Keratinocyte (primary cell): ENCODE results near the gene ALK. TPM values are rescaled to one million over a fixed set of nuclear protein-coding genes. Genes with fewer than 3 reads are reported as not detected.

Experiments used
- DNase-seq: peaks from one replicate; pipeline ENCODE4 v3.0.0-alpha.2; 2011; ENCODE audit warnings: low read depth, missing footprints, low spot score
- FAIRE-seq: peaks from 2 replicates; lab custom pipeline; 2011; peaks lifted over from hg19 to GRCh38; lab: Jason Lieb, UNC
- H2AFZ ChIP-seq: 2 replicates; pipeline ENCODE4 v1.6.0; 2012; ENCODE audit warnings: low read length, control low read depth, inconsistent platforms; ENCODE audit not compliant: control insufficient read depth
- H3K27ac ChIP-seq: 2 replicates; pipeline ENCODE4 v1.5.1; 2011; ENCODE audit warnings: low read length; ENCODE audit not compliant: control insufficient read depth, insufficient read depth
- H3K27me3 ChIP-seq: 3 replicates; pipeline ENCODE4 v1.6.0; 2011; ENCODE audit warnings: low read length; ENCODE audit not compliant: control insufficient read depth, insufficient read depth; ENCODE audit errors: extremely low read depth
- H3K36me3 ChIP-seq, 2 experiments: 2 replicates in 1 of 2; 3 replicates in 1 of 2; pipeline ENCODE4 v1.5.1; 2011; ENCODE audit warnings: low read length in 2 of 2, mild to moderate bottlenecking in 1 of 2; ENCODE audit not compliant: control insufficient read depth in 2 of 2, insufficient read depth in 2 of 2; ENCODE audit errors: extremely low read depth in 1 of 2
- H3K4me1 ChIP-seq: 3 replicates; pipeline ENCODE4 v1.5.1; 2011; ENCODE audit warnings: low read length; ENCODE audit not compliant: control insufficient read depth, insufficient read depth; ENCODE audit errors: extremely low read depth
- H3K4me2 ChIP-seq: 3 replicates; pipeline ENCODE4 v1.6.0; 2011; ENCODE audit warnings: low read depth, low read length; ENCODE audit not compliant: control insufficient read depth, insufficient read depth; ENCODE audit errors: extremely low read depth
- H3K4me3 ChIP-seq, 3 experiments: fragments of 200-600 bp in 1 of 3; sonication (generic) in 1 of 3; 2 replicates in 2 of 3; 3 replicates in 1 of 3; pipeline ENCODE4 v1.5.1; 2011 to 2016; ENCODE audit warnings: low read length in 3 of 3, mild to moderate bottlenecking in 3 of 3, control low read depth in 2 of 3, inconsistent platforms in 1 of 3, low read depth in 1 of 3, mixed read lengths in 1 of 3, mixed run types in 1 of 3, moderate library complexity in 1 of 3; ENCODE audit not compliant: control insufficient read depth in 2 of 3, insufficient read depth in 2 of 3; ENCODE audit errors: extremely low read depth in 1 of 3
- H3K79me2 ChIP-seq: 2 replicates; pipeline ENCODE4 v1.6.0; 2012; ENCODE audit warnings: low read length; ENCODE audit not compliant: control insufficient read depth, insufficient read depth
- H3K9ac ChIP-seq: 3 replicates; pipeline ENCODE4 v1.6.0; 2011; ENCODE audit warnings: low read length; ENCODE audit not compliant: control insufficient read depth, insufficient read depth; ENCODE audit errors: extremely low read depth
- H3K9me1 ChIP-seq: 3 replicates; pipeline ENCODE4 v1.6.0; 2011; ENCODE audit warnings: low read length; ENCODE audit not compliant: control insufficient read depth, insufficient read depth; ENCODE audit errors: extremely low read depth
- H3K9me3 ChIP-seq: 2 replicates; pipeline ENCODE4 v1.5.1; 2012; ENCODE audit warnings: low read depth, low read length; ENCODE audit not compliant: control insufficient read depth
- H4K20me1 ChIP-seq: 3 replicates; pipeline ENCODE4 v1.6.0; 2011; ENCODE audit warnings: low read length; ENCODE audit not compliant: control insufficient read depth, insufficient read depth; ENCODE audit errors: extremely low read depth
- EZH2 ChIP-seq: IDR thresholded peaks from one replicate; pipeline ENCODE4 v1.6.1; 2012; ENCODE audit warnings: inconsistent platforms, mild to moderate bottlenecking, low read length, moderate library complexity
- dilution Hi-C: fragments of 300-500 bp; cut with MboI; formaldehyde crosslinking; loops from one replicate; pipeline ENCODE4 v1.7.0; 2020; ENCODE audit warnings: low sequenced_read_pairs; ENCODE audit not compliant: extremely low pct_ligation_motif_present
- polyA plus RNA-seq, 5 experiments: library from polyadenylated mRNA; depleted of rRNA in 3 of 5; stranded (reverse) in 3 of 5; stranded (forward) in 1 of 5; unstranded in 1 of 5; fragments of >200 nt; gene quantifications; 1 replicate in 1 of 5; 2 replicates in 3 of 5; 3 replicates in 1 of 5; pipeline versions ENCODE4 v1.2.1 to v1.2.3, GENCODE V29; 2011 to 2012; ENCODE audit warnings: missing spikeins in 2 of 5, low read depth in 1 of 5, low replicate concordance in 1 of 5
- TF ChIP-seq, protein P1 (sequence below), 3 experiments: IDR thresholded peaks in 1 of 3; conservative IDR thresholded peaks in 1 of 3; optimal IDR thresholded peaks in 1 of 3; 2 replicates in 2 of 3; 3 replicates in 1 of 3; pipeline versions ENCODE3 to v1.5.1; 2011; ENCODE audit warnings: low read length in 3 of 3, mild to moderate bottlenecking in 3 of 3, moderate library complexity in 2 of 3, control low read depth in 1 of 3, inconsistent platforms in 1 of 3; ENCODE audit not compliant: insufficient read depth in 2 of 3; ENCODE audit errors: extremely low read depth in 1 of 3

Gene ALK
- polyA plus RNA-seq, 1 donor (not counting 4 experiments of a cell fraction or from before 2014, with no cell fraction given), result not detected

GRCh38 chr2:29193681-29194080 lies 727.7 kb downstream of the ALK start:
- dilution Hi-C loops, result loop anchor here (25.0 kb wide), 1 partner anchor 131 kb away; the partner anchor contains the start of gene PCARE
- Histone ChIP-seq H3K4me2 (no peak overlapping the region), H2AFZ (no peak overlapping the region), H3K9ac (no peak overlapping the region), H4K20me1 (no peaks in the 10 kb centered on the region), H3K9me1 (no peaks in the 10 kb centered on the region), H3K27me3 (no peaks in the 10 kb centered on the region), H3K9me3 (no peaks in the 10 kb centered on the region), H3K4me3 (no peak overlapping the region), H3K79me2 (no peaks in the 10 kb centered on the region), H3K36me3 (peaks cover 0 to 2% of the 10 kb centered on the region in 2 experiments), H3K4me1 (no peaks in the 10 kb centered on the region), H3K27ac (no peak overlapping the region)
- no peak for TF ChIP-seq EZH2
- TF ChIP-seq, protein P1, sequence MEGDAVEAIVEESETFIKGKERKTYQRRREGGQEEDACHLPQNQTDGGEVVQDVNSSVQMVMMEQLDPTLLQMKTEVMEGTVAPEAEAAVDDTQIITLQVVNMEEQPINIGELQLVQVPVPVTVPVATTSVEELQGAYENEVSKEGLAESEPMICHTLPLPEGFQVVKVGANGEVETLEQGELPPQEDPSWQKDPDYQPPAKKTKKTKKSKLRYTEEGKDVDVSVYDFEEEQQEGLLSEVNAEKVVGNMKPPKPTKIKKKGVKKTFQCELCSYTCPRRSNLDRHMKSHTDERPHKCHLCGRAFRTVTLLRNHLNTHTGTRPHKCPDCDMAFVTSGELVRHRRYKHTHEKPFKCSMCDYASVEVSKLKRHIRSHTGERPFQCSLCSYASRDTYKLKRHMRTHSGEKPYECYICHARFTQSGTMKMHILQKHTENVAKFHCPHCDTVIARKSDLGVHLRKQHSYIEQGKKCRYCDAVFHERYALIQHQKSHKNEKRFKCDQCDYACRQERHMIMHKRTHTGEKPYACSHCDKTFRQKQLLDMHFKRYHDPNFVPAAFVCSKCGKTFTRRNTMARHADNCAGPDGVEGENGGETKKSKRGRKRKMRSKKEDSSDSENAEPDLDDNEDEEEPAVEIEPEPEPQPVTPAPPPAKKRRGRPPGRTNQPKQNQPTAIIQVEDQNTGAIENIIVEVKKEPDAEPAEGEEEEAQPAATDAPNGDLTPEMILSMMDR (optimal IDR thresholded peaks at IDR 0.05 in 1 of 3, IDR thresholded peaks at IDR 0.05 in 1 of 3, conservative IDR thresholded peaks at IDR 0.05 in 1 of 3; ENCODE audit: extremely low read depth in 1 of 3, insufficient read depth in 2 of 3, low read length in 3 of 3), result no peak
- DNase-seq (no peak), FAIRE-seq (no peak)

DNA sequence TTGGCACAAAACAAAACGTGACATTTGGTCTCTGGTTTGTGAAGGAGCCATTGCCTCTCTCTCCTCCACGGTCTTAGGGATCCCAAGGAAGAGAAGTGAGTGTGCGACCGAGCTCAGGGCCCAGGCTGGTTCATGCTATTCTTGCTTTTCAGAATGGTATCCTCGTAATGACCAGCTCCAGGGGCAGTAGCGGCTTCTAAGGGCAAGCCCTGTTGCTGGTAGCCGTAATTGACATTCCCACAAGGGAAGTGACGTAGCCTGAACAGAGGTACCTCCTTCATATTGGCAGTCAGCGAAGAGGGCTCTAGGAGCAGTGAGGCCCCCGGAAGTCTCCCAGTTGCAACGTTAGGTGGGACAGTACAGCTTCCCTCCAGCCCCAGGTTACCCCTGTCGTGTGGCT lies 728.3 kb downstream of the ALK start:
- H4K20me1 ChIP-seq, result no peaks in the 10 kb centered on the region
- no peak overlapping the region for H3K4me2 ChIP-seq
- no peaks in the 10 kb centered on the region for H3K4me1 ChIP-seq
- FAIRE-seq, result no peak
- no peak overlapping the region for H2AFZ ChIP-seq
- dilution Hi-C loops, result loop anchor here (25.0 kb wide), 1 partner anchor 131 kb away; the partner anchor contains the start of gene PCARE
- H3K27ac ChIP-seq, result no peak overlapping the region
- peaks cover 0 to 2% of the 10 kb centered on the region in 2 experiments for H3K36me3 ChIP-seq
- no peak overlapping the region for H3K9ac ChIP-seq
- H3K79me2 ChIP-seq, result no peaks in the 10 kb centered on the region
- H3K9me1 ChIP-seq, result no peaks in the 10 kb centered on the region
- no peaks in the 10 kb centered on the region for H3K9me3 ChIP-seq
- TF ChIP-seq, protein P1 (optimal IDR thresholded peaks at IDR 0.05 in 1 of 3, IDR thresholded peaks at IDR 0.05 in 1 of 3, conservative IDR thresholded peaks at IDR 0.05 in 1 of 3; ENCODE audit: extremely low read depth in 1 of 3, insufficient read depth in 2 of 3, low read length in 3 of 3), result no peak
- no peak for TF ChIP-seq EZH2
- no peak for DNase-seq
- H3K4me3 ChIP-seq, result no peak overlapping the region
- H3K27me3 ChIP-seq, result no peaks in the 10 kb centered on the region
